Stimulated activated CD8-positive, alpha-beta memory T cell treated with anti-CD3 and anti-CD28 coated beads, Interleukin-2, amount 100 ng/mL, for 48 hours (primary cell): ENCODE measurements around the gene SLC19A1.

Source experiments
- DNase-seq, 2 donors: peaks; one replicate each; pipeline ENCODE4 v3.0.0-alpha.2; 2020; ENCODE audit warnings: low read depth in 2 of 2

SLC19A1 gene

GRCh38 chr21:45558044-45558721 lies 15.9 kb upstream of the SLC19A1 start:
- DNase-seq: no peak

DNA sequence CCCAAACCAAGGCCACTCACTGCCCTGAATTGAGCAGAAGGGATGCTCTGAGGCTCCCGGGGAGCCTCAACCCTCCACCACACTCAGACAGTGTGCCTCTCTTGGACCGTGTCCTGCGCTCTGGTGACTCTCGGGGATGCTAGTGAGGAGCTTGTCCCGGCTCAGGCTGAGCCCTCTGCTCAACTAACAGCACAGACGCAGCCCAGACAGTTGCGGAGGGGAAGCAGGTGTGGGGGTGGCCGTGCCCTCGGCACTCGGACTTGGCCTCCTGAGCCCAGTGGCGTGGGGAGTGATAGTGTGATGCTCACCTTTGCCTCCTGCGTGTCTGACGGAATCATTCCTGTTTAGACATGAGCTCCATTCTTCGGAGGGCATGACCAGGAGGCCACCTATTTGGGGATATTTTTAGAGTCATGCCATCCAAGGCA lies 15.4 kb upstream of the SLC19A1 start:
- no peak for DNase-seq

GRCh38 chr21:45556645-45557615 lies 14.7 kb upstream of the SLC19A1 start:
- DNase-seq: no peak

- DNase-seq: no peak
Observed at GRCh38 chr21:45556302-45556644, 14.0 kb upstream of the SLC19A1 start.

GRCh38 chr21:45555557-45556301 lies 13.5 kb upstream of the SLC19A1 start:
- peak; percentile 49 to 54 for DNase-seq

DNA sequence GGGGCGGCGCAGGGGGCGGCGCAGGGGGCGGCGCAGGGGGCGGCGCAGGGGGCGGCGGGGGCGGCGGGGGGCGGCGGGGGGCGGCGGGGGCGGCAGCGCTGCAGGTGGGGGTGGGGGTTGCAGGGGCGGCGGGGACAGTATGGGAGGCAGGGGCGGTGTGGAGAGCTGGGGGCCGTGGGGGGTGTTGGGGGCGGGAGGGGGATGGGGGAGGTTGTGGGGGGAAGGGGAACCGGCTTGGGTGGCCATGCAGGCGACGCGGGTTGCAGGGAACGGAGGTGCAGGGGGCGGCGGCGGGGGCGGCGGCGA lies 13.0 kb upstream of the SLC19A1 start:
- no peak for DNase-seq

GRCh38 chr21:45554477-45555175 lies 12.4 kb upstream of the SLC19A1 start:
- DNase-seq: peak; percentile 76 to 83

DNA sequence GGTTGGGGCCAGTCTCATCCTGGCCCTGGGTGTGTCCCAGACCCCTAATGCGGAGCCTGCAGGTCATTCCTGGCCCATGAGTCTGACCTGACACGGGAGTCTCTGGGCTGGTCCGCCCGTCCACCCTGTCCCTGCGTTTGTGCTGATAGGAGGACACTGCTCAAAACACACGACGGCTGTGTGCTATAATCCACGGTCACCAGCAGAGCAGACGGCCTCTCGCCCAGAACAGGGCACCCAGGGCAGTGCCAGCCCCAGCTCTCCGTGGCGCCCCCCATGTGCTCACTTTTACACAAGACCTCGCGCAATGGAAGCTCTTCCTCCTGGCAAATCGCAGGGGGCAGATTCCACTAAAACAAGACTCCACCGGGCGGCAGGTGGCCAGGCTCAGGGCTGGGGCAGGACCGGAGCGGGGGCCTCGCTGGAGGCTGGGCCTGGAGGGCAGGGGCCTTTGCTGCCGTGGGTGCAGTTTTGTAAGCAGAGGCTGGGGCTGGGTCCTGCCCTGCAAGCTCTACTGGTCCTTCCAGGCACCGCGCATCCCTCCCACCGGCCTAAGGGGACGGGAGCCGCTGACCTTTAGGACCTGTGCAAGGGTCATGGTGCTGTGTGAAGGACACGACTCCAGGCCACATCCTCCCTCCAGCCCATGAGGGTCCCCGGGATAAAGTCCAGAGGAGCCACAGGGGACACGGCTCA lies 10.6 kb upstream of the SLC19A1 start:
- DNase-seq: no peak

GRCh38 chr21:45551783-45552695 lies 9.8 kb upstream of the SLC19A1 start:
- no peak for DNase-seq

GRCh38 chr21:45551316-45551715 lies 9.1 kb upstream of the SLC19A1 start:
- DNase-seq: peak in 1 of 2 donors; percentile 34

- DNase-seq: peak in 1 of 2 donors; percentile 52
Observed at GRCh38 chr21:45550522-45551210, 8.4 kb upstream of the SLC19A1 start.

- no peak for DNase-seq
Observed at GRCh38 chr21:45549626-45550463, 7.6 kb upstream of the SLC19A1 start.

DNA sequence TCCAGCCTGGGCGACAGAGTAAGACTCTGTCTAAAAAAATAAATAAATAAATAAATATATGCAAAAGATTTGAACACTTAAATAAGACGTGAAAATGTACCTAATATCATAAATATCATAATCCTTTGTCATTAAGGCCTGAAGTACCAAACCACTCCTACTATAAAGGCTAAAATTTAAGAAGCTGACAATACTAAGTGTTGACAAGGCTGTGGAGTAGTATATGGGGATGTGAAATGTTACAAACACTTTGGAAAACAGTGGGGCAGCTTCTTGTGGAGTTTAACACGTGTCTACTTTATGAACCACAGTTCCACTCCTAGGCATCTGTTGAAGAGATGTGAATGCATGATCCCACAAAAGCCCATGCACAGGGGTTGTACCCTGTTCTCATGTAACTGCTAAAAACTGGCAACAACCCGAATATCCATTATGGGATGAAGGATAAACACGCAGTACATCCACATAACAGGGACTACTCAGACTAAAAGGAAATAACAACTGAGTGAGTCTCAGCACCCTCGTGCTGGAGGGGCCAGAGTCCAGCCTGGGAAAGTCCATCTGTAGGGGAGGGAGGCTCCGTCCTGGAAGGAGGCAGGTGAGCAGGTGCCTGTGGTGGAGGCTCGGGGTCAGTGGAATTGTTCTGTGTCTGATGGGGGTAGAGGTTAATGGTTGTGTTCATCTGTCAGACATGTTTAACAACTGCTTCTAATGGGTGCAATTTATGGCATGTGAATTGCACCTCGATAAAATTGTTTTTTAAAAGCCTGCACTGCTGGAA lies 6.7 kb upstream of the SLC19A1 start:
- no peak for DNase-seq

GRCh38 chr21:45547545-45547900 lies 5.3 kb upstream of the SLC19A1 start:
- no peak for DNase-seq

DNA sequence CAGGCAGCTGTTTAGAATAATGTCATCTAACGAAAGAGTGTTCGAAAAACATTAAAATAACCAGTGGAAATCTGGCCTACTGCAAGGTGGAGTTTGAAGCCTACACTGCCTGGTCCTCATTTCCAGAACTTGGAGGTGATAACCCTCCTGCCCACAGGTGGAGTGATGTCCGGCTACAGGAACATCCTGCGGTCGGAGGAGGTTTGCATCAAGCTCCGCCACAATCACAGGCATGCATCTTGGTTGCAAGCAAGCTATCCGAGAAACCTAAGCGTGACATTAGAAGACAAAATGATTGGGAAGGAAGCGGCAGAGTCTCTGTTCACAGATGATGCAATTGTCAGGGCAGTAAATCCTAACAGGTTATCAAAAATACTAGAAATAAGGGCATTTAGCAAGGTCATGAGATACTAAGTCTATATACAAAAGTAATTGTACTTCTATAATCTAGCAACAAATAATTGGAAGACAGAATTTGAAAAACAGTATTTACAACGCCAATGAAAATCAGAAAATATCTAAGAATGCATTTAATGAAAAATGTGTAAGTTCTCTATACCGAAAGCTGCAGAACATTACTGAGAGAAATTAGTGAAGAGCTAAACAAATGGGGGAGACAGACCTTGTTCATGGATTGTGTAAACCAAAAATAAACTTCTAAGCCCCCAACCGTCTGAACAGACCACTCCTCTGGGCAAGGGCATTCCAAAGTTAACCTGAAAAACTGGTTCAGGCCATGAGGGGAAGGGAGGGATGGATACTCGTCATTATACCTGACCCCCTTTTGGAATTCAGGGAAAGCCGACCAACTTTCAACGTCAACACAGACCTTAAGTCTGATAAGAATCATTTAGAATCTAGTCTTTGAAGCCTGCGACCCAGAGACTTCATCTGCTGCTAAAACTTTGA lies 4.7 kb upstream of the SLC19A1 start:
- no peak for DNase-seq

- no peak for DNase-seq
Observed at GRCh38 chr21:45545691-45546531, 3.7 kb upstream of the SLC19A1 start.
